GM21723 (cell line): ENCODE measurements around the gene KCTD20.
A peak's percentile ranks its signal among the peaks of the same experiment; 100 is the strongest.
"Not testable (repeated sequence)": the region's sequence is repeated elsewhere in the genome, so short reads cannot be mapped to it uniquely, and the experiment has no call there.

Experiments
- ATAC-seq: cut with Tn5 transposase; IDR thresholded peaks from one replicate; pipeline ENCODE4 v1.9.1; 2021; ENCODE audit warnings: mild to moderate bottlenecking, moderate library complexity; ENCODE audit not compliant: unreplicated experiment

Gene KCTD20

GRCh38 chr6:36442671-36443470 is at the start of gene KCTD20, which contains the start of gene PXT1:
TSS of gene KCTD20 (plus strand) at chr6:36443000. CDS start at chr6:36470098, 27,098 bp downstream.
TSS of gene PXT1 (minus strand) at chr6:36442854. CDS start at chr6:36426082, 16,772 bp downstream.
- peak; percentile 75 for ATAC-seq

GRCh38 chr6:36399970-36400369 is 42.8 kb upstream of the KCTD20 start:
- ATAC-seq, result no peak

- no peak for ATAC-seq
These were observed 40.3 kb upstream of the KCTD20 start for GRCh38 chr6:36402481-36402880.

GRCh38 chr6:36404164-36404563 is 38.6 kb upstream of the KCTD20 start:
- ATAC-seq, result no peak

- ATAC-seq, result not testable (repeated sequence)
These were observed 33.1 kb upstream of the KCTD20 start for GRCh38 chr6:36409718-36410117.

GRCh38 chr6:36413489-36414480 is 29.0 kb upstream of the KCTD20 start:
- ATAC-seq, result no peak

- no peak for ATAC-seq
These were observed 28.3 kb upstream of the KCTD20 start for GRCh38 chr6:36414481-36414880.

- no peak for ATAC-seq
These were observed 24.2 kb upstream of the KCTD20 start for GRCh38 chr6:36418558-36418957.

GRCh38 chr6:36419310-36419709 is 23.5 kb upstream of the KCTD20 start:
- no peak for ATAC-seq

GRCh38 chr6:36422714-36423100 is 20.1 kb upstream of the KCTD20 start:
- peak; percentile 9 for ATAC-seq

GRCh38 chr6:36423101-36423824 is 19.5 kb upstream of the KCTD20 start:
- peak; percentile 85 for ATAC-seq

- no peak for ATAC-seq
These were observed 16.2 kb upstream of the KCTD20 start for GRCh38 chr6:36426622-36427021.

- ATAC-seq, result no peak
These were observed 13.9 kb upstream of the KCTD20 start for GRCh38 chr6:36428911-36429310.

GRCh38 chr6:36430351-36430750 is 12.4 kb upstream of the KCTD20 start:
- no peak for ATAC-seq

GRCh38 chr6:36431197-36431596 is 11.6 kb upstream of the KCTD20 start:
- ATAC-seq, result no peak

- no peak for ATAC-seq
These were observed 10.6 kb upstream of the KCTD20 start for GRCh38 chr6:36432151-36432671.

GRCh38 chr6:36436466-36436865 is 6.3 kb upstream of the KCTD20 start:
- ATAC-seq, result no peak

- peak; percentile 75 for ATAC-seq
These were observed 1.4 kb upstream of the KCTD20 start for GRCh38 chr6:36441307-36441894.

GRCh38 chr6:36442103-36442670 is 613 bp upstream of the KCTD20 start:
- ATAC-seq, result no peak
